ENCODE data around the gene SLIT3. TPM values are rescaled to one million over a fixed set of nuclear protein-coding genes. Genes with fewer than 3 reads are reported as not detected.
"Not testable (repeated sequence)": the region's sequence is repeated elsewhere in the genome, so short reads cannot be mapped to it uniquely, and the experiment has no call there.

SLIT3 gene
- total RNA-seq, 6 experiments from 2014 or later, result 0.31 to 1.2 (median 0.65) TPM

DNA sequence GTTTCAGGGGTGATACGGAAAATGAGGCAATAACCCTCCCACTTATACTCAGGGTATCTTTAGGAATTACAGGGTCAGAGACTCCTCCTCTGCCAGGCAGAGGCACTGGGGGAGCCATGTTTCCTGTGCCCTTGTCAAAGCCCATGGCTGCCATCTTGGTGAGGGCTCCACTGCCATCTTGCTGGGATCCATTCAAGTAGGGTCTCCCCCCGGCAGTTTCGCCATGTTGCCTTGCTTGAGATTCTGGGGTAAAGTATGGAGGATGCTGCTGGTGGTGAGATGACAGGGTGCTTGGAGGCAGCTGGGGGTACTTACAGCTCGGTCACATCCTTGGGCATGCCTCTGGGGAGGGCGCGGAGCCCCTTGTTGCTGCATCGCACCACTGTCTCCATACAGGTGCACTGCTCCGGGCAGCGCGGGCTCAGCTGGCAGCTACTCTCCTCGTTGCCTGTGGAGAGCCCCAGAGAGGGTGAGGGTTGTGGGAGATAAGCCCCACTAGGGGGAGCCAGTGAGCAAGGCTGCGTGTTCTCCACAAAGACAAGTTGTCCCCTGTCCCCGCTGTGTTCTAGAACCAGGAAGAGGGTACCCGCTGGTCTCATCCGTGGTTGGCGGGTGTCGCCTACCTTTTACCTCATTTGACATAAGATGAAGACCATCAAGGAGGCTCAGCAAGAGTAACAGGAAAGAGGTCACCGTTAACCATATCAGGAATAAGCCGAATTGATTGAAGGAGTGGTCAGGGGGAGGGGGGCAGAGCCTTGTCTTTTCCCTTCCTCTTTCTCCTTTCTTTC lies 552.8 kb downstream of the SLIT3 start:
- Histone ChIP-seq H3K4me1 (no peaks in the 10 kb centered on the region), H3K27ac (no peak overlapping the region), H3K4me3 (no peak overlapping the region), H3K9me3 (no peaks in the 10 kb centered on the region), H3K27me3 (no peaks in the 10 kb centered on the region), H3K36me3 (no peaks in the 10 kb centered on the region)
- WGBS (ENCODE audit: insufficient coverage, low coverage, low lambda C conversion rate, missing lambda C conversion rate), result 35% methylated on average over 9 of the region's 19 CpGs
- ATAC-seq (peak; percentile 71 to 78 (median 76)), DNase-seq (peak in 1 of 3 donors; percentile 44)
- TF ChIP-seq POLR2A (IDR thresholded peaks at IDR 0.05) (no peak), CTCF (IDR thresholded peaks at IDR 0.05) (peak; percentile 32 to 59 (median 52))
- intact Hi-C loops (cut with DNase I), result no loop called here

DNA sequence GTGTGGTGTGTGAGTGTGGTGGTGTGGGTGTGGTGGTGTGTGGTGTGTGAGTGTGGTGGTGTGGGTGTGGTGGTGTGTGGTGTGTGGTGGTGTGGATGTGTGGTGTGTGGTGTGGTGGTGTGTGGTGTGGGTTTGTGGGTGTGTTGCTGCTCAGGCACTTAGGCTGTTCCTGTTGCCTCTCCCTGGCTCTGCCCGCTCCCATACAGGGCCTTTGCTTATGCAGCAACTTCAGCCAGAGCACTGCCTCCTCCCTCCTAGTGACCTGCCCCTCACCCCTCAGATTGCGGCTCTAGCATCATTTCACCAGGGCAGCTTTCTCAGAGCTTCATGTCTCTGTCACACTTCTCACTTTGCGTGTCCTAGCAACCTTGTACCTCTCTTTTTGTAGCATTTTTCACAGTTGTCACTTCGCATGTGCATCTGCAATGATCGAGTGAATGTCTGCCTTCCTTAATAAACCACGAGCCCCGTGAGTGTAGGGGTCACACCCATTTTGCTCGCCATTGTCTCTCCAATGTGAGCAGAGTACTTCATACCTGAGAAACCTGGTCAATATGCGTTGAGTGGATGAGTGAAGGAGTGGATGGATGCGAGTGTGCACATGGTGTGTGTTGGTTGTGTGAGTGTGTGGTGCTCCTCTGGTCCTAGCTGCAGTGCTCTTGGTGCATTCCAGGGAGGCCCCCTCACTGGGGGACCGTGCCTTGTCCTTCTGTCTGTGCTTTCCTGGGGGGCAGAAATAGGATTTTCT lies 553.9 kb downstream of the SLIT3 start:
- intact Hi-C loops (cut with DNase I), result no loop called here
- Histone ChIP-seq H3K27ac (no peak overlapping the region), H3K4me1 (no peaks in the 10 kb centered on the region), H3K36me3 (no peaks in the 10 kb centered on the region), H3K4me3 (no peak overlapping the region), H3K27me3 (no peaks in the 10 kb centered on the region), H3K9me3 (no peaks in the 10 kb centered on the region)
- ATAC-seq, result no peak
- no peak for DNase-seq
- no peak for TF ChIP-seq POLR2A (IDR thresholded peaks at IDR 0.05)
- TF ChIP-seq CTCF (IDR thresholded peaks at IDR 0.05), result no peak
- 79% methylated on average over 9 of the region's 11 CpGs for WGBS (ENCODE audit: insufficient coverage, low coverage, low lambda C conversion rate, missing lambda C conversion rate)

GRCh38 chr5:168746126-168746892 lies 554.6 kb downstream of the SLIT3 start:
- DNase-seq; ATAC-seq; H3K4me3 ChIP-seq; H3K9me3 ChIP-seq; H3K27me3 ChIP-seq; intact Hi-C loops (cut with DNase I); H3K36me3 ChIP-seq; H3K4me1 ChIP-seq; H3K27ac ChIP-seq: not testable (repeated sequence)
- 67% methylated on average over 10 of the region's 10 CpGs for WGBS (ENCODE audit: insufficient coverage, low coverage, low lambda C conversion rate, missing lambda C conversion rate)

DNA sequence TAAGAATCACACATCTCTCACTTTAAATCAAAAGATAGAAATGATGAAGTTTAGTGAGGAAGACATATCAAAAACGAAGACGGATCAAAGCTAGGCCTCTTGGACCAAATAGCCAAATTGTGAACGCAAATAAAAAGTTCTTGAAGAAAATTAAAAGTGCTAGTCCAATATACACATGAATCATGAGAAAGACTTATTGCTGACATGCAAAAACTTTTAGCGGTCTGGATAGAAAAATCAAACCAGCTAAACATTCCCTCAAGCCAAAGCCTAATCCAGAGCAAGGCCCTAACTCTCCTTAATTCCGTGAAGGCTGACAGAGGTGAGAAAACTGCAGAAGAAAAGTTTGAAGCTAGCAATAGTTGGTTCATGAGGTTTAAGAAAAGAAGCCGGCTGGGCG lies 557.3 kb downstream of the SLIT3 start:
- Histone ChIP-seq H3K4me1 (no peaks in the 10 kb centered on the region), H3K36me3 (no peaks in the 10 kb centered on the region), H3K9me3 (no peaks in the 10 kb centered on the region), H3K27ac (no peak overlapping the region), H3K4me3 (no peak overlapping the region), H3K27me3 (no peaks in the 10 kb centered on the region)
- intact Hi-C loops (cut with DNase I), result no loop called here
- TF ChIP-seq CTCF (IDR thresholded peaks at IDR 0.05) (no peak), POLR2A (IDR thresholded peaks at IDR 0.05) (no peak)
- ATAC-seq (no peak), DNase-seq (no peak)
- WGBS (ENCODE audit: insufficient coverage, low coverage, low lambda C conversion rate, missing lambda C conversion rate), result 82% methylated on average over 6 of the region's 7 CpGs

DNA sequence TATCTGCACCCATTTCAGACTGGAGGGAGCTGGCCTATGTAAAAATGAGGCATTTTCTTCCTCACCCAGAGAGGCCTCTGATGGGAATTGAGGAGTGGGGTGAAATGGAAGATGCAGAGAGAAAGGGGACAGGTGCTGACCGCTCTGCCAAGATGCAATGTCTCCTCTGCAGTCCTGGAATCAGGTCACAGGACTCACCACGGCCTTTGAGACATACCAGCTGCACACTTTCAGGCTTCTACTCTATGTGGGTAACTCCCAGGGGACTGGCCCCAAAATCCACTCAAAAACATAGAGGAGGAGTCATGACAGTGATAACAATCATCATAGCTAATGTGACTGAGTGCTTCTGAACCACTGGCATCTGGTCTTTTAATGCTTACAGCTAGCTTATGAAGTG lies 558.6 kb downstream of the SLIT3 start:
- H3K36me3 ChIP-seq; intact Hi-C loops (cut with DNase I); H3K4me3 ChIP-seq; H3K4me1 ChIP-seq; DNase-seq; H3K9me3 ChIP-seq; ATAC-seq; H3K27ac ChIP-seq; H3K27me3 ChIP-seq: not testable (repeated sequence)
- WGBS (ENCODE audit: insufficient coverage, low coverage, low lambda C conversion rate, missing lambda C conversion rate), result 67% methylated on average over 1 of the region's 2 CpGs

All from right lobe of liver (tissue), 6 donors.